ENCODE data around the gene POTEH. TPM values are rescaled to one million over a fixed set of nuclear protein-coding genes. Genes with fewer than 3 reads are reported as not detected.
"Not testable (repeated sequence)": the region's sequence is repeated elsewhere in the genome, so short reads cannot be mapped to it uniquely, and the experiment has no call there.

Gene POTEH
- polyA plus RNA-seq (ENCODE audit: low read depth in 6 of 6): under 1 TPM in 1 of 6 donors, not detected in 5; 0.21 TPM

DNA sequence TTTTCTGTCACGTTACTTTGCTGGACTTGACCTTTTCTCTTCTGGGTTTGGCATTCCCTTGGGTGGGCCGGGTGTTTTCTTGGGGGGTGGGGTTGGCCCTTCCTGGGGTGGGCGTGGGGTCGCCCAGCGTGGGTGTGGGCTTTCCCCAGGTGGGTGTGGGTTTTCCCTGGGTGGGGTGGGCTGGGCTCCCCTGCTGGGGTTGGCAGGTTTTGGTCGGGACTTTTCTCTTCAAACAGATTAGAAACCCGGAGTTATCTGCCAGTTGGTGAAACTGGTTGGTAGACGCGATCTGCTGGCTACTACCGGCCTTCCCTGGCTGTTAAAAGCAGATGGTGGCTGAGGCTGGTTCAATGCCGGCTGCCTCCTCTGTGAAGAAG, at the start of gene POTEH:
POTEH (plus strand) TSS at position 278 of the 377 bp plus-strand sequence; CDS start at position 330, 52 bp downstream.
- H3K4me1 Mint-ChIP-seq; H3K36me3 Mint-ChIP-seq; H3K4me3 Mint-ChIP-seq; DNase-seq; H3K27ac Mint-ChIP-seq; ATAC-seq (ENCODE audit: low read depth in 2 of 2); H3K27me3 Mint-ChIP-seq; H3K9me3 Mint-ChIP-seq: not testable (repeated sequence)

DNA sequence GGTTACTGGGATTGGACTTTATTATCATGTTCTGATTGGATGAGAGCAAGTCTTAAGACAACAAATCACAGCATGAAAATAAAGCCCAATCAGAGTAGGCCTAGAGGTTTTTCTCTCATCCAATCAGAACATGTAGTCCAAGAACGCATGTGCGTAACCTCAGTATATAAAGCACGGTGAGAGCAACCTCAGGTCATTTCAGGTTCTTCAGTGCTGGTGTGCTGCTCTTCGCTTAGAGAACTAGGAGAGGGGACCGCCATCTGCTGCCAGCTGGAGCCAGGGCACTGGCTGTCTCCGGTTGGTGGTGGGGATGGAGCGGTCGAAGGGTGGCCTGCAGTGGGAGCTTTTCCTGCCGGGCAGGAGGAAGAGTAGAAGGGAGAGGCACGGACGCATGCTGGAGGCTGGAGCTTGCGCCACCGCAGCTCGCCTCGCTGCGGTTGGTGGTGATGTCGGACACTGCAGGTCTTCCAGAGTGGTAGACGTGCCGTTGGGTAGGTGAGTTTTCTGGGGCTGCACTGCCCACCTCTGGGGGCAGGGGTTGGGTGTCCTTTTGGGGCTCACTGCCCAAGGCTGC, 47.5 kb upstream of the POTEH start:
- not testable (repeated sequence) for H3K9me3 Mint-ChIP-seq; H3K27ac Mint-ChIP-seq; H3K4me1 Mint-ChIP-seq; ATAC-seq (ENCODE audit: low read depth in 2 of 2); H3K36me3 Mint-ChIP-seq; H3K27me3 Mint-ChIP-seq; DNase-seq; H3K4me3 Mint-ChIP-seq

DNA sequence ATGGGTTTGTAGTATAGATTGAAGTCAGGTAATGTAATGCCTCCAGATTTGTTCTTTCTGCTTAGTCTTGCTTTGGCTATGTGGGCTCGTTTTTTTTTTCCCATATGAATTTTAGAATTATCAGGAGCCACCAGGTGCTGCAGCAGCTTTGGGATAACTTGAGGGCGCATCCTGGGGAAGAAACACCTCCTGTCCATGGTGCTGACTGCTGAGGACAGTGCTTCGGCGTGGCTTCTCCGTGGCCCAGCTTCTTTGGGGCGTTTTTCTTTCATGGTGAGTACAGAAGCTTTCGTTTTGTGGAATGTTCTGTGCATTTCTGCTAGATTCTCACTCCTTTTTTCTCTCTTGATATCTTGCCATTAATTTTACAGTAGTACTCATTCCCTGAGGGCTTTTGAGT, 37.9 kb upstream of the POTEH start:
- not testable (repeated sequence) for H3K27me3 Mint-ChIP-seq; H3K27ac Mint-ChIP-seq; DNase-seq; H3K4me3 Mint-ChIP-seq; H3K36me3 Mint-ChIP-seq; ATAC-seq (ENCODE audit: low read depth in 2 of 2); H3K9me3 Mint-ChIP-seq; H3K4me1 Mint-ChIP-seq

- H3K27ac Mint-ChIP-seq; H3K36me3 Mint-ChIP-seq; H3K4me1 Mint-ChIP-seq; DNase-seq; H3K4me3 Mint-ChIP-seq; H3K9me3 Mint-ChIP-seq; H3K27me3 Mint-ChIP-seq; ATAC-seq (ENCODE audit: low read depth in 2 of 2): not testable (repeated sequence)
These were observed 37.1 kb upstream of the POTEH start for GRCh38 chr22:15652738-15653137.

DNA sequence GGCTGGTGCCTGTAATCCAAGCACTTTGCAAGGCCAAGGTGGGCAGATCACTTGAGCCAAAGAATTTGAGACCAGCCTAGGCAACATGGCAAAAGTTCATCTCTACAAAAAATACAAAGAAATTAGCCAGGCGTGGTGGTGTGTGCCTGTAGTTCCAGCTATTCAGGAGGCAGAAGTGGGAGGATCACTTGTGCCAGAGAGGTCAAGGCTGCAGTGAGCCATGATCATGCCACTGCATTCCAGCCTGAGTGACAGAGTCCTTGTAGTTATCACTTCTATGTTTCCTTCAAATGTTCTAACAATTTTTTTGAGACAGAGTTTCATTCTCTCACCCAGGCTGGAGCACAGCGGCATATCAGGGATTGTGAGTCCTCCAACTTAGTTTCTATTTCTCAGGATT, 36.6 kb upstream of the POTEH start:
- DNase-seq; H3K27ac Mint-ChIP-seq; ATAC-seq (ENCODE audit: low read depth in 2 of 2); H3K4me3 Mint-ChIP-seq; H3K27me3 Mint-ChIP-seq; H3K4me1 Mint-ChIP-seq; H3K9me3 Mint-ChIP-seq; H3K36me3 Mint-ChIP-seq: not testable (repeated sequence)

DNA sequence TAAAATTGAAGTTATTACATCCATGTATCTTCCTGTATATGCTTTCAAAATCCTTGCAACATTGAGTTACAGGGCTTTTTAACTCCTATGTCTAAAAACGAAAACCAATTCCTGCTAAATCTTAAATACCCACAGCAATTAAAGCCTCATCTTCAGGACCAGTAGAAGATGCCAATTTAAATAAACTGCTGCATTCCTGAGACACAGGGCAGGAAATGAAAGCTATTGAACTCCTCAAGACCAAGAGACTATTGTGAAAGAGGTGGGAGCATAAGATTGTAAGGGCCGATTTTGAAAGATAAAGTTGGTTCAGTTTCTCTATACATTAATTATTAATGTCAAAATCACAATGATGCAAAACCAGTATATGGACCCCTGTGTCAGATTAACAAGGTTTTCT, 28.7 kb upstream of the POTEH start:
- not testable (repeated sequence) for H3K4me1 Mint-ChIP-seq; ATAC-seq (ENCODE audit: low read depth in 2 of 2); H3K4me3 Mint-ChIP-seq; DNase-seq; H3K27ac Mint-ChIP-seq; H3K36me3 Mint-ChIP-seq; H3K9me3 Mint-ChIP-seq; H3K27me3 Mint-ChIP-seq

DNA sequence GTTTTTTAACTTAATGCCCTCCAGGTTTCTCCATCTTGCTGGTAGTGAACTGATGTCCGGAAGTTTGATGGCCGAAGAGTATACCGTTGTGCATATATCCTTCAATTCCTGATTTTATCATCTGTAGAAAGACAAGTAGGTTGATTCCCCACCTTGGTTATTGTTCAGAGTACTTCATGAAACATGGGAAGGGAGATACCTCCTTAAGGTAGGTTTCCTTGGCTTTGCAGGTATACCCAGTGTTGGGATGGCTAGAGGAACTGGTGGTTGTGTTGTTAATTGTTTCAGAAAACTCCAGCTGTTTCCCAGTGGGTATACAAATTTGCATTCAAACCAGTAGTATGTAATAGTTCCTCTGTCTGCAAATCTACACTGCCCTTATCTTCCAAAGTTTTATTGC, 25.1 kb upstream of the POTEH start:
- H3K27ac Mint-ChIP-seq; H3K36me3 Mint-ChIP-seq; H3K4me1 Mint-ChIP-seq; DNase-seq; ATAC-seq (ENCODE audit: low read depth in 2 of 2); H3K9me3 Mint-ChIP-seq; H3K27me3 Mint-ChIP-seq; H3K4me3 Mint-ChIP-seq: not testable (repeated sequence)

DNA sequence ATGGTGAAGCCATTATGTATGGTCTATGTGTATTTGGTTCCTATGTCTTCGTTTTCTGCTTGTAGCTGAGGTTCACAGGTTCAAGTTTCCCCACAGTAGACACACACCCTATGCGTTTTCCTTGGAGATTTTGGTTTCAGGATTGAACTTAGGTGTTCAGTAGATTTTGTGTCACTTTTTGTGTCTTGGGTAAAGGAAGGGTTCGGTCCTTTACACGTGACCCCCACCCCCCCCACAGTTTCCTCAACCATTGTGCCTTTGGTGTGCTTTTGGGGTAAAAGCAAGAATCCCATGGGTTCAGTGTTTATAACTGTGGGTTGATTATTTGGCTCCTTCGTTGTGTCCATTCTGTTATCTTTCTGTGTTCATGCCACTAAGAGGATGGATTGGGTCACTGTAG, 24.3 kb upstream of the POTEH start:
- not testable (repeated sequence) for H3K27ac Mint-ChIP-seq, H3K9me3 Mint-ChIP-seq

DNA sequence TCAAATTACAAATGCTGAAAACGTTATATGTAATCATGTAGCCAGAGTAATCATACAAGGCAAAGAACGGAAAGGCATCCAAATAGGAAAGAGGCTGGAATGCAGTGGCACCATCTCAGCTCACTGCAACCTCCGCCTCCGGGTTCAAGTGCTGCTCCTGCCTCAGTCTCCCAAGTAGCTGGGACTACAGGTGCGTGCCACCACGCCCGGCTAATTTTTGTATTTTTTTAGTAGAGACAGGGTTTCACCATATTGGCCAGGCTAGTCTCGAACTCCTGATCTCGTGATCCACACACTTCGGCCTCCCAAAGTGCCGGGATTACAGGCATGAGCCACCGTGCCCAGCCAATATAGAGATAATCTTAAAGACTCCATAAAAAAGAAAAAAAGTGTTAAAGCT, 20.4 kb upstream of the POTEH start:
- ATAC-seq (ENCODE audit: low read depth in 2 of 2); H3K9me3 Mint-ChIP-seq; H3K36me3 Mint-ChIP-seq; H3K27ac Mint-ChIP-seq; H3K4me1 Mint-ChIP-seq; DNase-seq; H3K4me3 Mint-ChIP-seq; H3K27me3 Mint-ChIP-seq: not testable (repeated sequence)

More for the DNA sequence above, 24.3 kb upstream of the POTEH start:
- DNase-seq; H3K27me3 Mint-ChIP-seq; H3K4me1 Mint-ChIP-seq; ATAC-seq (ENCODE audit: low read depth in 2 of 2); H3K36me3 Mint-ChIP-seq; H3K4me3 Mint-ChIP-seq: not testable (repeated sequence)

DNA sequence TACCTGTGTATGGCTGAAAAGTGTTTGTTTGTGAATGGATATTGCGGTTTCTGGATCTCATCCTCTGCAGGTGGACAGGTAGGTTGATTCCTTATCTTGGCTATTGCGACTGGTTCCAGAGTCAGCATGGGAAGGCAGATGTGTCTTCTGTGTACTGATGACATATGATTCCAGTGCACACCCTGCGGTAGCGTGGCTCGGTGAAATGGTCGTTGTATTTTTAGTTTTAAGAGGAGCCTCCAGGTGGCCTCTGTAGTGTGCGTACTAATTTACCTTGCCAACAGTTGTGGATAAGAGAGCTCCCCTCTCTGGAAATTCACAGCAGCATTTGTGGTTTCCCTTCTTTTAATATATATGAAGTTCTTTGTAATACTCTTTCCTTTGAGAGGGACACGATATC, 10.1 kb upstream of the POTEH start:
- ATAC-seq (ENCODE audit: low read depth in 2 of 2); H3K4me3 Mint-ChIP-seq; H3K4me1 Mint-ChIP-seq; H3K36me3 Mint-ChIP-seq; H3K27ac Mint-ChIP-seq; H3K27me3 Mint-ChIP-seq; DNase-seq; H3K9me3 Mint-ChIP-seq: not testable (repeated sequence)

- ATAC-seq (ENCODE audit: low read depth in 2 of 2); H3K4me1 Mint-ChIP-seq; H3K27ac Mint-ChIP-seq; H3K4me3 Mint-ChIP-seq; H3K9me3 Mint-ChIP-seq; H3K27me3 Mint-ChIP-seq; DNase-seq; H3K36me3 Mint-ChIP-seq: not testable (repeated sequence)
These were observed 5.7 kb upstream of the POTEH start for GRCh38 chr22:15684115-15684514.

DNA sequence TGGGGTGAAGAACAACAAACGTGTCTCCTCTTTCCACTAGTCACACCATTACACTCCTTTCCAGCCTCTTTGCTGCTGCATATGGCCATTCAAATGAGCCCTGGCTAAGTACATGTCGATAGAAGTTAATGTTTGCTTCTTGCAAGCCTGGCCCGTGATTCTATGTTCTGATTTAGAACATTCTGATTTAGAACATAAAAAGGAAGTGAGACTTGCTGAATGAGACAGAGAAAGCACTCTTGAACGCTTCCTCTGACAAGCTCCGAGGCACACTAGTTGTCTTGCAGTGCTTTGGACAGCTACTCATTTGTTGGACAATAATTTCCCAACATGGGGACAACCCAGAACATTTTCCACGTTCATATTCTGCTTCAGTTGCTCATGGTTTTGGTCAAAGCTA, 5.1 kb upstream of the POTEH start:
- not testable (repeated sequence) for H3K4me3 Mint-ChIP-seq, H3K36me3 Mint-ChIP-seq, H3K27me3 Mint-ChIP-seq, H3K9me3 Mint-ChIP-seq, H3K4me1 Mint-ChIP-seq, H3K27ac Mint-ChIP-seq, DNase-seq
- ATAC-seq (ENCODE audit: low read depth in 2 of 2): peak in 1 of 2 donors; percentile 23

DNA sequence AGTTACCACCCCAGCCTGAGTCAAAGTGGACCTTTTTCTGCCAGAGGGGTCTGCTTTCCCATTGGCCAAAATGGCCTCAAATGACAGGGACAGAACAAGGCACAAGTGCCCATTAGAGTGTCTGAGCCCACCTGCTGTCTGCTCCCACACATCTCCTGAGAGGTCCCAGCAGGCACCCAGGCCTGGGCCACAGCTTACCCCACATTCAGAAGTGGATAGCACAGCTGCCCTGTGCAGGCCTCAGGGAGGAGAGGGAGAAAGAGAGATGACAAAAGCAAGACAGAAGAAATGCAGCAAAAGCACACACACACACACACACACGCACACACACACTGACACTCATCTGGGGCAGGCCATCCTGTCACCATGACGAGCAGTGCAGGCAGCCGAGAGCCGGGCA, 4.2 kb upstream of the POTEH start:
- H3K4me3 Mint-ChIP-seq; H3K27ac Mint-ChIP-seq; H3K9me3 Mint-ChIP-seq; H3K27me3 Mint-ChIP-seq; ATAC-seq (ENCODE audit: low read depth in 2 of 2); DNase-seq; H3K36me3 Mint-ChIP-seq; H3K4me1 Mint-ChIP-seq: not testable (repeated sequence)

GRCh38 chr22:15687086-15687485, 2.7 kb upstream of the POTEH start:
- H3K4me3 Mint-ChIP-seq; DNase-seq; H3K9me3 Mint-ChIP-seq; ATAC-seq (ENCODE audit: low read depth in 2 of 2); H3K27ac Mint-ChIP-seq; H3K36me3 Mint-ChIP-seq; H3K4me1 Mint-ChIP-seq; H3K27me3 Mint-ChIP-seq: not testable (repeated sequence)

- not testable (repeated sequence) for H3K36me3 Mint-ChIP-seq; H3K4me3 Mint-ChIP-seq; ATAC-seq (ENCODE audit: low read depth in 2 of 2); H3K27me3 Mint-ChIP-seq; H3K4me1 Mint-ChIP-seq; H3K9me3 Mint-ChIP-seq; DNase-seq; H3K27ac Mint-ChIP-seq
These were observed 2.1 kb upstream of the POTEH start for GRCh38 chr22:15687676-15688075.
